Endothelial cell of umbilical vein (primary cell): Measurements from ENCODE around the gene SRSF2.

Experiments used
- CTCF ChIP-seq, 2 donors: IDR thresholded peaks; 1 replicate in 1 of 2; 2 replicates in 1 of 2; pipeline ENCODE4 v1.5.1; 2011; ENCODE audit warnings: low read length in 2 of 2, mild to moderate bottlenecking in 2 of 2, moderate library complexity in 2 of 2, control low read depth in 1 of 2, inconsistent platforms in 1 of 2, low read depth in 1 of 2; ENCODE audit not compliant: insufficient read depth in 1 of 2; ENCODE audit errors: extremely low read depth in 1 of 2
- EZH2 ChIP-seq: IDR thresholded peaks from 2 replicates; pipeline ENCODE4 v1.6.1; 2012; ENCODE audit warnings: borderline replicate concordance, low read depth, mild to moderate bottlenecking, moderate library complexity, low read length, inconsistent platforms; ENCODE audit not compliant: severe bottlenecking
- JUN ChIP-seq: IDR thresholded peaks from 2 replicates; pipeline ENCODE4 v1.6.1; 2011; ENCODE audit warnings: borderline replicate concordance, low read depth; ENCODE audit not compliant: insufficient read length, insufficient read depth
- MAX ChIP-seq: IDR thresholded peaks from 2 replicates; pipeline ENCODE4 v1.6.1; 2011; ENCODE audit not compliant: insufficient read depth, insufficient read length
- MYC ChIP-seq: IDR thresholded peaks from one replicate; pipeline ENCODE4 v1.6.1; 2011; ENCODE audit warnings: mild to moderate bottlenecking, low read depth, low read length
- POLR2A ChIP-seq: IDR thresholded peaks from 2 replicates; pipeline ENCODE4 v1.6.1; 2012; ENCODE audit warnings: low read depth, mild to moderate bottlenecking, control low read depth, low read length
- POLR2AphosphoS5 ChIP-seq: IDR thresholded peaks from 2 replicates; pipeline ENCODE4 v1.6.1; 2012; ENCODE audit warnings: low read depth, mild to moderate bottlenecking, control low read depth, low read length, moderate library complexity; ENCODE audit not compliant: insufficient read depth

- TF ChIP-seq JUN, result no peak
- TF ChIP-seq MAX, result no peak
- TF ChIP-seq CTCF (IDR thresholded peaks at IDR 0.05; ENCODE audit: extremely low read depth in 1 of 2, insufficient read depth in 1 of 2, low read depth in 1 of 2, low read length in 2 of 2), result no peak
- no peak for TF ChIP-seq MYC
- TF ChIP-seq POLR2AphosphoS5, result no peak
- no peak for TF ChIP-seq EZH2
- no peak for TF ChIP-seq POLR2A
Observed at GRCh38 chr17:76714336-76714735, 22.8 kb downstream of the SRSF2 start.
